CD4-positive, alpha-beta memory T cell (primary cell): ENCODE measurements around the gene KCTD15. TPM values are rescaled to one million over a fixed set of nuclear protein-coding genes. Genes with fewer than 3 reads are reported as not detected.

Source experiments
- CTCF ChIA-PET: fragments of 350-600 bp; sonication (Branson Sonifier 250); formaldehyde crosslinking; loops from one replicate; lab custom pipeline; 2021; ENCODE audit warnings: inconsistent platforms; ENCODE audit not compliant: partially characterized antibody; lab: Charles Lee
- POLR2A ChIA-PET: fragments of 350-600 bp; sonication (Branson Sonifier 250); formaldehyde crosslinking; loops from one replicate; lab custom pipeline; 2021; ENCODE audit not compliant: partially characterized antibody; lab: Charles Lee
- DNase-seq, 5 donors: peaks; one replicate each; pipeline versions ENCODE4 v3.0.0 to v3.0.0-alpha.2; 2020 to 2022; ENCODE audit warnings: mixed read lengths in 1 of 5
- H3K27ac ChIP-seq: one replicate; pipeline ENCODE4 v1.7.0; 2013; ENCODE audit warnings: low read depth, low read length
- H3K27me3 ChIP-seq: 2 replicates; pipeline ENCODE4 v1.7.0; 2013; ENCODE audit warnings: mild to moderate bottlenecking, low read length, moderate library complexity; ENCODE audit not compliant: insufficient read depth
- H3K36me3 ChIP-seq: 2 replicates; pipeline ENCODE4 v1.7.0; 2013; ENCODE audit warnings: mild to moderate bottlenecking, low read length, moderate library complexity; ENCODE audit not compliant: insufficient read depth
- H3K4me1 ChIP-seq: 2 replicates; pipeline ENCODE4 v1.7.0; 2013; ENCODE audit warnings: mild to moderate bottlenecking, low read length, moderate library complexity; ENCODE audit not compliant: insufficient read depth
- H3K4me3 ChIP-seq, 2 donors: one replicate each; pipeline ENCODE4 v1.7.0; 2013; ENCODE audit warnings: low read length in 2 of 2, mild to moderate bottlenecking in 1 of 2
- H3K9me3 ChIP-seq, 2 donors: one replicate each; pipeline ENCODE4 v1.7.0; 2013; ENCODE audit warnings: low read length in 2 of 2, control low read depth in 1 of 2; ENCODE audit not compliant: control insufficient read depth in 1 of 2
- H3K27ac Mint-ChIP-seq, 7 donors: one replicate each; pipeline ENCODE4 v1.8.0; 2020 to 2021; ENCODE audit warnings: mixed read lengths in 7 of 7, mild to moderate bottlenecking in 6 of 7, inconsistent platforms in 3 of 7, moderate library complexity in 3 of 7
- H3K27me3 Mint-ChIP-seq, 2 donors: one replicate each; pipeline ENCODE4 v1.8.0; 2020 to 2021; ENCODE audit warnings: mixed read lengths in 2 of 2
- H3K36me3 Mint-ChIP-seq, 2 donors: one replicate each; pipeline ENCODE4 v1.8.0; 2020 to 2021; ENCODE audit warnings: mixed read lengths in 2 of 2, inconsistent platforms in 1 of 2, mild to moderate bottlenecking in 1 of 2
- H3K4me1 Mint-ChIP-seq, 4 donors: one replicate each; pipeline ENCODE4 v1.8.0; 2020 to 2021; ENCODE audit warnings: mixed read lengths in 4 of 4, mild to moderate bottlenecking in 1 of 4
- H3K4me3 Mint-ChIP-seq, 8 donors: one replicate each; pipeline ENCODE4 v1.8.0; 2020 to 2021; ENCODE audit warnings: mixed read lengths in 8 of 8, mild to moderate bottlenecking in 7 of 8, moderate library complexity in 6 of 8, inconsistent platforms in 3 of 8
- H3K9me3 Mint-ChIP-seq, 8 donors: one replicate each; pipeline ENCODE4 v1.8.0; 2020 to 2021; ENCODE audit warnings: mixed read lengths in 8 of 8, mild to moderate bottlenecking in 5 of 8, inconsistent platforms in 3 of 8, moderate library complexity in 1 of 8
- intact Hi-C: fragments of 100-400 bp; cut with micrococcal nuclease; formaldehyde crosslinking; loops from one replicate; pipeline ENCODE4 v1.15.1; 2023
- polyA plus RNA-seq, 2 donors: library from polyadenylated mRNA; unstranded; fragments of 300-500 nt; fragmentation: Illumina TruSeq; gene quantifications; one replicate each; pipeline ENCODE4 v1.2.3, GENCODE V29; 2021
- total RNA-seq, 2 experiments: library from RNA; stranded (reverse); gene quantifications; one replicate each; pipeline ENCODE4 v1.2.3, GENCODE V29; 2021

The KCTD15 gene
- total and polyA plus RNA-seq, 4 experiments from 2014 or later, result 0.68 to 11.0 (median 5.8) TPM

GRCh38 chr19:33772102-33772857 lies 24.4 kb upstream of the KCTD15 start:
- no peaks in the 10 kb centered on the region for H3K4me1 ChIP-seq
- ChIA-PET POLR2A (no interaction called here), CTCF (interaction anchor here (0.6 to 4.4 kb wide), 3 partner anchors 238 to 356 kb away, joined by 3 to 62 read pairs (median 7); no protein-coding TSS in a partner anchor)
- H3K27me3 ChIP-seq, result no peaks in the 10 kb centered on the region
- Mint-ChIP-seq H3K36me3 (no peaks in the 10 kb centered on the region), H3K4me1 (peaks cover 0 to 6% (median 0%) of the 10 kb centered on the region in 4 donors), H3K9me3 (no peaks in the 10 kb centered on the region), H3K27ac (no peak overlapping the region), H3K27me3 (peaks cover 10 to 20% of the 10 kb centered on the region in 2 donors), H3K4me3 (no peak overlapping the region)
- intact Hi-C loops, result no loop called here
- H3K27ac ChIP-seq, result no peak overlapping the region
- no peaks in the 10 kb centered on the region for H3K9me3 ChIP-seq
- no peak overlapping the region for H3K4me3 ChIP-seq
- H3K36me3 ChIP-seq, result no peaks in the 10 kb centered on the region
- no peak for DNase-seq

- Mint-ChIP-seq H3K4me3 (no peak overlapping the region), H3K36me3 (no peaks in the 10 kb centered on the region), H3K27me3 (peaks cover 8 to 17% of the 10 kb centered on the region in 2 donors), H3K27ac (peak overlapping the region in 1 of 7 donors; percentile 19), H3K9me3 (no peaks in the 10 kb centered on the region), H3K4me1 (peaks cover 0 to 6% (median 0%) of the 10 kb centered on the region in 4 donors)
- Histone ChIP-seq H3K4me1 (no peaks in the 10 kb centered on the region), H3K36me3 (no peaks in the 10 kb centered on the region), H3K9me3 (no peaks in the 10 kb centered on the region), H3K4me3 (no peak overlapping the region), H3K27ac (no peak overlapping the region), H3K27me3 (no peaks in the 10 kb centered on the region)
- ChIA-PET POLR2A (no interaction called here), CTCF (interaction anchor here (0.6 to 1.2 kb wide), 3 partner anchors 237 to 356 kb away, joined by 3 to 7 read pairs (median 3); no protein-coding TSS in a partner anchor)
- no peak for DNase-seq
- intact Hi-C loops, result no loop called here
Measured at GRCh38 chr19:33772858-33773180, 23.9 kb upstream of the KCTD15 start.

DNA sequence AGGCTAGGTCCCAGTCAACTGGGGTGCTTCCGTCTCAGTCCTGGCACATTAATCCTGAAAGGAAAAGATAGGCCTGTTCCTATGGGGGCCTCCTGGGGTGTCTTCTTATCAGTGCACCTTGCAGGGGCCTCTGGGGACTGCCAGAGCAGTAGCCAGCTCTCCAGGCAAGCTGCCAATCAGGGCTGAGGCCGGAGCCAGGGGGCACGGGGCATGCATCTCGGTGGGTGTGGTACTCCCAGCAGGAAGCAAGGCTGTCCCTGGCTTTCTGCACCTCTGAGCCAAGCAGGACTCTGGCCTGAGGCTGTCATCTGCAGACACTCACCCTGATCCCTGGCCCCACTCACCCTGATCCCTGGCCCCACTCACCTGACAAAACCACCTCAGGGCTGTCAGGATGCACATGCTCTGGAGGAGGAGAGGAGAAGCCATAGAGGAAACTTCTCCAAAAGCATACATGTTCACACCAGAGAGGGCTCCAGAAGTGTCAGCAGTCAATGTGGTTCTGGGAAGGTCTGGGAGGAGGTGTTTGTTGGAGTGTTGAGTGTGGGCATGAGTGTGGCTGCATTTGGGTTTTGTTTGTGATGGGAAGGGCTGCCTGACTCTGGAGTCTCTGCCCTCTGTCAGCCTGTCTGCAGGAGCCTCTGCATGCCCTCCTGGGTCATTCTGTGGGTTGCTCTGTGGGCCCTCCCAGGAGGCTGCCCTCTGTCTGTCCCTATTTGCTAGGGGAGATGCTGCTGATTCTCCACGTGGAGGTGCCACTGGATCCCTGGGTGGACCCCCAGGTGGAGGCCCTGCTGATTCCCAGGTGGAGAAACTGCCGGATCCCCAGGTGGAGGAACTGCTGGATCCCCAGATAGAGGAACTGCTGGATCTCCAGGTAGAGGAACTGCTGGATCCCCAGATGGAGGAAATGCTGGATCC lies 22.7 kb upstream of the KCTD15 start:
- Mint-ChIP-seq H3K27ac (no peak overlapping the region), H3K27me3 (peaks cover 11 to 23% of the 10 kb centered on the region in 2 donors), H3K9me3 (no peaks in the 10 kb centered on the region), H3K4me1 (peaks cover 5 to 13% (median 5%) of the 10 kb centered on the region in 4 donors), H3K36me3 (no peaks in the 10 kb centered on the region), H3K4me3 (peak overlapping the region in 1 of 8 donors; percentile 52)
- Histone ChIP-seq H3K4me1 (peaks cover 7% of the 10 kb centered on the region), H3K36me3 (no peaks in the 10 kb centered on the region), H3K27ac (no peak overlapping the region), H3K9me3 (no peaks in the 10 kb centered on the region), H3K27me3 (peaks cover 3% of the 10 kb centered on the region), H3K4me3 (no peak overlapping the region)
- no peak for DNase-seq
- intact Hi-C loops, result no loop called here
- CTCF ChIA-PET, result interaction anchor here (0.9 to 1.2 kb wide), 5 partner anchors 22 to 538 kb away, joined by 3 to 4 read pairs (median 3); no protein-coding TSS in a partner anchor
- POLR2A ChIA-PET, result no interaction called here

DNA sequence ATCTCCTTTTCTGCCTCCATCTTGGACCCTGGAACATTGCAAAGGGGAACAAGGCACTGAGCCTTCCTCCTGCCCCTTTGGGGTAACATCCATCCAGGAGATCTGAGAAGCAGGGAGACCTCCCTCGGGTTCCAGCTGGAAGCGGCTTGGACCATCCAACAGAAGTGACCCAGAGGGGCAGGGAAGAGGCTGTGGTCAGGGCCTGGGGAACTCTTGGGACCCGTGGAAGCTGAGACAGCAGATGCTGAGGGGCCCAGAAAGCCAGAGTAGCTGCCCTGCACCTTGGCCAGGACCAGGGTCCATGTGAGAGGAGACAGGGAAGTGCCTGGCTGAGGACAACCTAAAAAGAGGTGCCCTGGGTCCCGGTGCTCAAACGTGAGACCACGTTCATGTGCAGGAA lies 21.9 kb upstream of the KCTD15 start:
- H3K9me3 Mint-ChIP-seq, result no peaks in the 10 kb centered on the region
- no peak for DNase-seq
- H3K36me3 ChIP-seq, result no peaks in the 10 kb centered on the region
- no peak overlapping the region for H3K4me3 Mint-ChIP-seq
- no peak overlapping the region for H3K27ac Mint-ChIP-seq
- no peak overlapping the region for H3K4me3 ChIP-seq
- intact Hi-C loops, result loop anchor here (5.0 kb wide), 1 partner anchor 938 kb away; no protein-coding TSS in a partner anchor
- peaks cover 5 to 21% (median 8%) of the 10 kb centered on the region in 4 donors for H3K4me1 Mint-ChIP-seq
- no peak overlapping the region for H3K27ac ChIP-seq
- peaks cover 11 to 24% of the 10 kb centered on the region in 2 donors for H3K27me3 Mint-ChIP-seq
- no peaks in the 10 kb centered on the region for H3K36me3 Mint-ChIP-seq
- peaks cover 3% of the 10 kb centered on the region for H3K27me3 ChIP-seq
- CTCF ChIA-PET, result interaction anchor here (1.0 to 1.2 kb wide), 3 partner anchors 21 to 344 kb away, joined by 3 to 4 read pairs (median 4); no protein-coding TSS in a partner anchor
- POLR2A ChIA-PET, result no interaction called here
- H3K9me3 ChIP-seq, result no peaks in the 10 kb centered on the region
- H3K4me1 ChIP-seq, result peaks cover 7% of the 10 kb centered on the region

- DNase-seq, result no peak
- ChIA-PET POLR2A (no interaction called here), CTCF (interaction anchor here (4.6 kb wide), 1 partner anchor 321 kb away, joined by 37 read pairs; no protein-coding TSS in a partner anchor)
- Histone ChIP-seq H3K9me3 (no peaks in the 10 kb centered on the region), H3K36me3 (no peaks in the 10 kb centered on the region), H3K4me3 (no peak overlapping the region), H3K27me3 (peaks cover 3% of the 10 kb centered on the region), H3K27ac (no peak overlapping the region), H3K4me1 (peaks cover 7% of the 10 kb centered on the region)
- H3K36me3 Mint-ChIP-seq, result no peaks in the 10 kb centered on the region
- peaks cover 5 to 32% (median 11%) of the 10 kb centered on the region in 4 donors for H3K4me1 Mint-ChIP-seq
- no peaks in the 10 kb centered on the region for H3K9me3 Mint-ChIP-seq
- H3K27ac Mint-ChIP-seq, result peak overlapping the region in 2 of 7 donors; percentile 31 to 43
- no peak overlapping the region for H3K4me3 Mint-ChIP-seq
- peaks cover 14 to 26% of the 10 kb centered on the region in 2 donors for H3K27me3 Mint-ChIP-seq
- intact Hi-C loops, result loop anchor here (5.0 kb wide), 1 partner anchor 936 kb away; no protein-coding TSS in a partner anchor
Measured at GRCh38 chr19:33775731-33776487, 20.8 kb upstream of the KCTD15 start.

DNA sequence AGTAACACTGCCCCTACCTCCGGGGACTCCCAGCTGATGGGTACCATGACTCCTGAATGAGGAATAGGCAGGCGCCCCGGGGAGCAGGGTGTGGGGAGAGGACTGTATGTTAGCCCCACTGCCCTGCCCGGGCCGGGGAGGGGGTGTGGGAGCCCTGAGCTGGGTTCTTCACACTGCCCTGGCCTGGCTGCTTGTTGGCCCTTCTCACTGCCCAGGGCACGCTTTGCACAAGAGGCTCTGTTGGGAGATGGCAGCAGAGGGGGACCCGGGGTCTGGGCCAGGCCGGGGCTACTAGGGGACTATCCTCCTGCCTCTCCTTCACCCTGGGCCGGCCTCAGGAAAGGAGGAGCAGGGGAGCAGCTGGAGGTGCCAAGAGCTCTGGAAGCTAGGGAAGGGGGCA lies 19.3 kb upstream of the KCTD15 start:
- no peaks in the 10 kb centered on the region for H3K9me3 ChIP-seq
- Mint-ChIP-seq H3K36me3 (no peaks in the 10 kb centered on the region), H3K27me3 (peaks cover 12 to 26% of the 10 kb centered on the region in 2 donors), H3K27ac (no peak overlapping the region), H3K4me3 (no peak overlapping the region), H3K4me1 (peaks cover 5 to 41% (median 16%) of the 10 kb centered on the region in 4 donors), H3K9me3 (peaks cover 0 to under 1% (median 0%) of the 10 kb centered on the region in 8 donors)
- POLR2A ChIA-PET, result interaction anchor here (1.1 to 1.9 kb wide), 2 partner anchors 20 to 318 kb away, joined by 7 to 12 read pairs; partner anchors contain the start of gene KCTD15
- no peak for DNase-seq
- no peak overlapping the region for H3K27ac ChIP-seq
- intact Hi-C loops, result loop anchor here (5.0 kb wide), 1 partner anchor 935 kb away; no protein-coding TSS in a partner anchor
- no peak overlapping the region for H3K4me3 ChIP-seq
- peaks cover 3% of the 10 kb centered on the region for H3K27me3 ChIP-seq
- CTCF ChIA-PET, result interaction anchor here (0.6 to 4.6 kb wide), 35 partner anchors 9 to 654 kb away, joined by 3 to 37 read pairs (median 5); no protein-coding TSS in a partner anchor
- H3K36me3 ChIP-seq, result no peaks in the 10 kb centered on the region
- H3K4me1 ChIP-seq, result peaks cover 12% of the 10 kb centered on the region
